Mesodermal cell (in vitro differentiated cells): ENCODE measurements around the gene SLX4IP.
A peak's percentile ranks its signal among the peaks of the same experiment; 100 is the strongest.

Experiments
- H3K27ac ChIP-seq: 2 replicates; pipeline ENCODE4 v1.7.0; 2013; ENCODE audit warnings: mild to moderate bottlenecking, low read depth, low read length, moderate library complexity; ENCODE audit not compliant: severe bottlenecking
- H3K36me3 ChIP-seq: 2 replicates; pipeline ENCODE4 v1.7.1; 2013; ENCODE audit warnings: mild to moderate bottlenecking, low read length, moderate library complexity; ENCODE audit not compliant: control insufficient read depth, insufficient read depth
- H3K4me1 ChIP-seq: one replicate; pipeline ENCODE4 v1.7.1; 2013; ENCODE audit warnings: mild to moderate bottlenecking, low read length; ENCODE audit not compliant: insufficient read depth, control insufficient read depth, poor library complexity, severe bottlenecking
- H3K4me3 ChIP-seq: 2 replicates; pipeline ENCODE4 v1.7.0; 2013; ENCODE audit warnings: low read length, control low read depth, mild to moderate bottlenecking; ENCODE audit not compliant: insufficient read depth, poor library complexity, severe bottlenecking; ENCODE audit errors: extremely low read depth
- H3K9me3 ChIP-seq: 2 replicates; pipeline ENCODE4 v1.7.1; 2013; ENCODE audit warnings: mild to moderate bottlenecking, low read length, moderate library complexity; ENCODE audit not compliant: control insufficient read depth
- WGBS, 2 experiments: methylation state at CpG; one replicate each; pipeline ENCODE4 v1.1.5; 2013; ENCODE audit warnings: missing lambda C conversion rate in 2 of 2; ENCODE audit not compliant: insufficient coverage in 2 of 2; 5-methylcytosine and 5-hydroxymethylcytosine counted together

SLX4IP gene

DNA sequence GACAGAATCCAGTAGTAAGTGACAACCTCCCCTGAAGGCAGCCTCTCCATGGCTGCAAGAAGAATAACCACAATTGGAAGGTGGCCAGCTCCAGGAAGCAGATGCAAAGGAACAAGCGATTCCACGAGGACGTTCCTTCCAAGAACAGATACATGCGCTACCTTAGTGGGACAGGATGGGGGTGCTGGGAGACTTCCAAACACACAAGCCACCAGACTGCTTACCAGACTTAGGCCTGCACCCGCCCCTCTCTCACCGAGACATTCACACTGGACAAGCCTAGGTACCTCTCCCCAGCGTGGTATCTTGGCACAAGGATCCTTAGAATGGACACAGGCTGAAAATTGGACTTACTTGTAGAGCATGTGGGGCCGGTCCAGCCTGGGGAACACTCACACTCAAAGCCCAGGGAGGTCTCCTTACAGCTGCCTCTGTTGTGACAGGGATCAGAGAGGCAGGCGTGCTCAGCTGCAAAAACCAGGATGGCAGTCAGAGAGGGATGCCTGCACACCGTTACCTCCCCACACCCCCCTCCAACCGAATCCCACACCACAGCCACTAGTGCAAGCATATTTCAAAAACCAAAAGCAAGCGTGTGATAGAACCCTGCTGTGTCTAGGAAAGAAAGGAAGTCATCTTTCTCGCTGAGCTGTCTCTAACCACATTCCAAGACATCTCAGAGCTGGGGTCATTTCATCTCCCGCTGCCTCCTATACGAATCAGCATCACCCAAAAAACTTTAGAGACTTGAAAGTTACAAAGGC is 216.3 kb downstream of the SLX4IP start:
- H3K27ac ChIP-seq = peak overlapping the region; percentile 78
- H3K9me3 ChIP-seq = no peaks in the 10 kb centered on the region
- peaks cover 70% of the 10 kb centered on the region for H3K4me1 ChIP-seq
- no peak overlapping the region for H3K4me3 ChIP-seq
- peaks cover 97% of the 10 kb centered on the region for H3K36me3 ChIP-seq
- 92 to 93% methylated on average over 4 to 9 of the region's 15 CpGs for WGBS, 2 experiments

GRCh38 chr20:10652185-10652584 is 217.1 kb downstream of the SLX4IP start:
- Histone ChIP-seq H3K9me3 (no peaks in the 10 kb centered on the region), H3K27ac (peak overlapping the region; percentile 78), H3K4me1 (peaks cover 70% of the 10 kb centered on the region), H3K4me3 (no peak overlapping the region), H3K36me3 (peaks cover 97% of the 10 kb centered on the region)
- WGBS, 2 experiments = 76 to 82% methylated on average over 8 to 9 of the region's 9 CpGs

- Histone ChIP-seq H3K9me3 (no peaks in the 10 kb centered on the region), H3K4me1 (peaks cover 64% of the 10 kb centered on the region)
- WGBS, 2 experiments = 78 to 85% methylated on average over 5 to 6 of the region's 9 CpGs
Observed at GRCh38 chr20:10652660-10653261, 217.7 kb downstream of the SLX4IP start.

DNA sequence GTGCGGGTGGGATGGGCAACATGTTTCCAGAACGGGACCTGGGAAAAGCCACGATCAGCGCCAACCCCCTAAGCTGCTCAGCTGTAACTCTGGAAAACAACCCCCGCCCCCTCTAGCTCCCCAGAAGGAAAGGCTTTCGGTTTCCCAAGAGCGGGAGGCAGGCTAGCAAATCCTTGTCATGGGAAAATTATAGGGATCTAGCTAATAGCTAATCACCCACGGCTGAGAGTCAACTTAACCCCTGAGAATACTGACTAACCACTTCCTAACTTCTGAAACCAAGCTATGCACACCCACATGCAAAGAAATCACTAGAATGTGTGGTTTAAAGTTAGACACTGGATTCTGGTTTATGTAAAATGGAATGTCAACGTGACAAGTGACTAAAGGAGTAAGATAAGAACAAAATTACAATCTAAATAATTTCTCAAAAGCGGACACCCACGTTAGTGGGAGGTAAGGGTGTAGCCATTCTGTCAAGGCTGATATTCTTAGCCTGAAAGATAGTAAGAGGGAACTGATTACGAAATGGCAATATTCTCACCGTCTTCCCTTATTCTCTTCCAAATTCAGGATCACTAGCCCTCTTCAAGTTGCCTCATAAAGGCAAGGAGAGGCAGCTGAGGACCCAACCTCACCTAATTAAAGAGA is 218.6 kb downstream of the SLX4IP start:
- Histone ChIP-seq H3K36me3 (peaks cover 97% of the 10 kb centered on the region), H3K27ac (peak overlapping the region; percentile 47)
- WGBS, 2 experiments = 100% methylated on average over 1 of the region's 13 CpGs; no CpG with 5 or more reads in 1 of the 2 experiments

More at GRCh38 chr20:10652660-10653261, 217.7 kb downstream of the SLX4IP start:
- no peak overlapping the region for H3K4me3 ChIP-seq
- H3K27ac ChIP-seq = peak overlapping the region; percentile 78
- peaks cover 97% of the 10 kb centered on the region for H3K36me3 ChIP-seq

DNA sequence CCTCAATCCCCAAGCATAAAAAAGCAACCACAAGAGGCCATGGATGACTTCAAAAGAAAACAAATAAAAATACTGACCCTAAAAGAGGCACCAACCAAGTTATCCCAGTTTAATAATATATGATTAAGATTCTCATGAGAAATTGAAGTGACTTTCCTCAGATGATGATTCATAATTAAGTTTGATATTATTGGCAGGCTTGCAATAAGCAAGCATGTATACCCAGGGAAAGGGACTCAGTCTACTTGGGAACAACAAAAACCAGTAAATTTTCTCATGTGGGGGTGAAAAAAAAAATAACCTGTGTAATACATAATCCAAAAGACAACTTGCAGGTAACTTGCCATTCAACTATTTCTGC is 219.1 kb downstream of the SLX4IP start:
- Histone ChIP-seq H3K9me3 (no peaks in the 10 kb centered on the region), H3K36me3 (peaks cover 97% of the 10 kb centered on the region), H3K4me1 (peaks cover 51% of the 10 kb centered on the region), H3K27ac (peak overlapping the region; percentile 47), H3K4me3 (no peak overlapping the region)

More for the DNA sequence above, 218.6 kb downstream of the SLX4IP start:
- H3K9me3 ChIP-seq = no peaks in the 10 kb centered on the region
- H3K4me1 ChIP-seq = peaks cover 56% of the 10 kb centered on the region
- H3K4me3 ChIP-seq = no peak overlapping the region

DNA sequence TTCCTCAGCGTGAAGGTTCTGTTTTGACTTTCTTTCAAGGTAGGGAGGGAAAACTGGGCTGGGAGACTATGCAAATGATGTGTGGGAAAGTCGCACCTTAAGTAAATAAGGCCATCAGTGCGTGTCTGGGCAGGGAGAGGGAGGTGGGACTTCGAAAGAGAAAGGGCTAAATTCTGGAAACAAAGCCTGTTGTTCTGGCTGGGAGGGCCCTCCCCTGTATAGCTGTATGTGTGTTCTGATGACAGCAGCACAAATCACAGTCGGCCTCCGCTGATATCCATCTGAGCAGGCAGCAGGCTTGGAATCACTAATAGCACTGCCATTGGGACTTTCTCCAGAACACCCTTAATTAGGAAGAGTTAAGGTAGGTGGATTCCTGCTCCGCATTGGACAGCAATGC is 219.5 kb downstream of the SLX4IP start:
- Histone ChIP-seq H3K36me3 (peaks cover 97% of the 10 kb centered on the region), H3K4me3 (no peak overlapping the region), H3K9me3 (no peaks in the 10 kb centered on the region), H3K4me1 (peaks cover 47% of the 10 kb centered on the region), H3K27ac (peak overlapping the region; percentile 47)
- 44 to 58% methylated on average over 5 to 7 of the region's 7 CpGs for WGBS, 2 experiments

- Histone ChIP-seq H3K9me3 (no peaks in the 10 kb centered on the region), H3K4me1 (peaks cover 42% of the 10 kb centered on the region), H3K27ac (peak overlapping the region; percentile 48), H3K4me3 (no peak overlapping the region), H3K36me3 (peaks cover 96% of the 10 kb centered on the region)
- WGBS, 2 experiments = 82% methylated on average over 9 to 10 of the region's 15 CpGs
Observed at GRCh38 chr20:10655720-10656669, 220.9 kb downstream of the SLX4IP start.

DNA sequence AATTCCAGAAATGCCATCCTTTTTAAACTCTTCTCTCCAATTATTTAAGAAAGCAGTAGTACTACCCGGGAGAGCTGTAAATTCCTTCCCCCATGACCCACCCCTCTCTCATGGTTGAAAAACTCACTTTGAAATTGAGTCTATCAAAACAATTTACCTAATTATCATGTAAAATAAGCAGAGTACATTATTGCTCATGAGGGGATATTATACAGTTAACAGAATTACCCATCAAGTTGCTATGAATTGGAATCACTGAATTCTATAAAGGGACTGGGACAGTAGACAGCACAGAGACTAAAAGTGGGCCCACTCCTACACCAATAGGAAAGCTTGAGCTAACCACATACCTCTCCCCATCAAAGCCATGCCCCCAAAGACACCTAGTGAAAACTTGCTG is 222.3 kb downstream of the SLX4IP start:
- WGBS, 2 experiments = 88% methylated on average over 1 of the region's 1 CpG; no CpG with 5 or more reads in 1 of the 2 experiments
- Histone ChIP-seq H3K36me3 (peaks cover 97% of the 10 kb centered on the region), H3K4me3 (no peak overlapping the region), H3K9me3 (no peaks in the 10 kb centered on the region), H3K27ac (no peak overlapping the region), H3K4me1 (peaks cover 36% of the 10 kb centered on the region)

GRCh38 chr20:10658051-10658823 is 223.1 kb downstream of the SLX4IP start:
- H3K36me3 ChIP-seq = peaks cover 97% of the 10 kb centered on the region
- WGBS, 2 experiments = 97 to 98% methylated on average over 7 to 13 of the region's 13 CpGs
- no peak overlapping the region for H3K4me3 ChIP-seq
- no peak overlapping the region for H3K27ac ChIP-seq
- H3K4me1 ChIP-seq = peaks cover 28% of the 10 kb centered on the region
- no peaks in the 10 kb centered on the region for H3K9me3 ChIP-seq
